Left renal cortex interstitium (tissue), 4 donors: ENCODE data around the gene EPB41L4B. TPM values are rescaled to one million over a fixed set of nuclear protein-coding genes. Genes with fewer than 3 reads are reported as not detected.
"Not testable (repeated sequence)": the region's sequence is repeated elsewhere in the genome, so short reads cannot be mapped to it uniquely, and the experiment has no call there.

Source experiments
- DNase-seq, 4 donors: peaks; one replicate each; pipeline ENCODE4 v3.0.0-alpha.2; 2013; ENCODE audit warnings: low read depth in 4 of 4, low spot score in 2 of 4, missing footprints in 1 of 4
- polyA plus RNA-seq, 4 donors: library from polyadenylated mRNA; unstranded; fragments of 120-200 nt; gene quantifications; one replicate each; pipeline ENCODE4 v1.2.1, GENCODE V29; 2013; ENCODE audit not compliant: insufficient read length in 4 of 4

EPB41L4B gene
- polyA plus RNA-seq, result 10 to 100 TPM; 11.8 to 20.0 (median 14.9) TPM

DNA sequence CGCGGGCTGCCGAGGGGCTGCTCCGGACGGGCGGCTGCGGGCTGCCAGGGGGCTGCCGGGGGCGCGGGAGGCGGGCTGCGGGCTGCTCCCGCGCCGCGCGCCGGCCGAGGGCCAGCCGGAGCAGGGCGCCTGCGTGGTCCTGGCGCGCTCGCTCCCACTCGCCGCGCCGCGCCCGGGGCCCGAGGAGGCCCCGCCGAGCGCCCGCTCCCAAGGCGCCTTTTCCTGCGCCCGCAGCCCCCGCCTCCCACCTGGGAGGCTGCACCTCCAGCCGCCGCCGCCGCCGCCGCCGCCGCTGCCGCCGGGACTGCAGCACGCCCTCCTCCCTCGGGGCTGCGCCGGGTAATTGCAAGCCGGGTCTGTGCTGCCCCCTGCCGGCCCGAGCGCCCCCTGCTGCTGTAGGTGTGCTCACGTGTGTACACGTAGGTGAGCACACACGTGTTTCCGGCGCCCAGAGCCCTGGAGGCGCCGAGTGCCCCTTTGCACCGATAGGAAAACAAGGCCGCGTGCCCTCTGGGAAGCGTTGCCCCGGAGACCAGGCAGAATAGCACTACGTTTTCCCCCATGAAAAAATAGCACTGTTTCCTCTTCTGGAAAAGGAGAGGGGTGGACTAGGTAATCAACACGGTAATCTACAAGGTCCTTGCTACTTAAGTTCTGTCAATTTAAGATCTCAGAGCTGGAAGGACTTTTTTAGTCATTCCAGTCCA is at the start of gene EPB41L4B:
Gene EPB41L4B, minus strand, starts transcription at position 318 of the 707 bp plus-strand sequence. CDS start 613 bp downstream, outside the sequence.
- DNase-seq, result peak in 1 of 4 donors; percentile 70

DNA sequence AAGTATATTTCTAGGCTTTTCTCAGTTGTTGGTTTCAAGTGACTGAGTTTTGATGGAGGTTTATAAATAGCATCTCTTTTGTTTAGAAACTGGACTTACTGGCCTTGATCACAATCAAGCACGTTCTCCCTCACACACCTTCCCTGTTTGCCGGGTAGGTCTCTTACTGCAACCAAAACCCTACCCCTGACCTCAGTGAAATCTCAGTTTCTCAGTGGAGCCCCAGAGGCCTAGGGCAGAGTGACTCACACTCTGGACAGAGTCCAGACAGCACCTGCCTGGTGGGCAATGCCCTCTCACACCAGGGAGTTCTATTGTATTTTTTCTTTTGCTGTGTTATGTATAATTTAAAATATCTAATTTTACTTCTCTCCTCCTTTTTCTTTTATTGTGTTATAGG is 48.4 kb upstream of the EPB41L4B start:
- DNase-seq, result no peak

DNA sequence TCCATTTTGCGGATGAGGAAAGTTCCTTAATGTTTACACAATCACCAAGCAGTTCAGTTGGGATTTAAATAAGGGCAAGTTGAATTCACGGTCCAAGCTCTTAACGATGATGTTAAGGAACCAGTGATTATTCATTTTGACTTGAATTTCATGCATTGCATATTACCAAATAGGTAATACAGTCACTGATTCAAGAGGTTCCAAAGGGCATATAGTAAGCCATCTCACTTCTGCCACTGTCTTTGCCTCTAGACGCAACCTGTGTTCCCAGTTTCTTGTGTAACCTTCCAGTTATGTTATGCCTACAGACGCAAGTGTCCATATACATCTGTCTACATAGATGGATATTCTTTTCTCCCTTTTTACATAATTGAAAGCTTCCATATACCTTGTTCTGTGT is 39.9 kb upstream of the EPB41L4B start:
- no peak for DNase-seq

DNA sequence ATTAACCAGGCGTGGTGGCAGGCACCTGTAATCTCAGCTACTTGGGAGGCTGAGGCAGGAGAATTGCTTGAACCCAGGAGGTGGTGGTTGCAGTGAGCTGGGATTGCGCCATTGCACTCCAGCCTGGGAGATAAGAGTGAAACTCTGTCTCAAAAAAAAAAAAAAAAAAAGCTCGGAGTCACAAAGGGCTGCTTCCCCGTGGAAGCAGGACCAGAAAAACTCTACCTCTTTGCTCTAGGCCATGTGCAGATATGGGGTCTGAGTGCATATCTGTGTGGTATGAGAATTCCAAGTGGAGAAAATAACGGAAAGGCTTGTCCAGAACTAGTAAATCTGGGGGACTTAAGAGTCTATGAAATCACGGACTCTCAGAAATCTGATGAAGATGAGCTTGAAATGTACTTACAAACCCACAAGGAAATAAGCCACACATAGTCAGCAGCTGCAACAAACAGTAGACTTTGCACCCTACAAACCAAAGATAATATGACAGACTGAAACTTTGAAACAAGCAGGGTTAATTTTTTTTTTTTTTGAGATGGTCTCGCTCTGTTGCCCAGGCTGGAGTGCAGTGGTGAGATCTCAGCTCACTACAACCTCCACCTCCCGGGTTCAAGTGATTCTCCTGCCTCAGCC is 38.2 kb upstream of the EPB41L4B start:
- not testable (repeated sequence) for DNase-seq

DNA sequence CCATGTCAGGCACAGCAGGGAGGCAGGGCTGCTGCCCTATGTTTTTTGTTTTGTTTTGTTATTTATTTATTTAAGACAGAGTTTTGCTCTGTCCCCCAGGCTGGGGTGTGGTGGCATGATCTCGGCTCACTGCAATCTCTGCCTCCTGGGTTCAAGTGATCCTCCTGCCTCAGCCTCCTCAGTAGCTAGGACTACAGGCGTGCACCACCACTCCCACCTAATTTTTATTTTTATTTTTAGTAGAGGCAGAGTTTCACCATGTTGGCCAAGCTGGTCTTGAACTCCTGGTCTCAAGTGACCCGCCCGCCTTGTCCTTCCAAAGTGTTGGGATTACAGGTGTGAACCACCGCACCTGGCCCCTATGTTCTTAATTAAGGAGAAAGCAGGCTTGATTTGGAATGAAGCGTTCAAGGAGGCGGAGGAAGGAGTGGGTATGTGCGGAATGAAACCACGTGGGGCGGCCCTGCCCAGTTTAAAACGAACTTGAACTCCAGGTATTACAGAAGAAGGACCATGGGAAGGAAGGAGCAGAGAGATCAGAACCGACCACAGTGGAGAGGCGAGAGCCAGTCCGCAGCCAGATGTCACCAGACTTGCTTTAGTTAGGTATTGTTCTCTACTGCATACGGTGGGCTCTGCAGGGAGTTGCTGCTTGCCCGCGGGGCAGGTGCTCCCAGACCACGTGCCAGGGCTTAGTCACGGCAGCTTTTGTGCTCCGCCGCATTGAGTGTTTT is 34.9 kb upstream of the EPB41L4B start:
- no peak for DNase-seq

DNA sequence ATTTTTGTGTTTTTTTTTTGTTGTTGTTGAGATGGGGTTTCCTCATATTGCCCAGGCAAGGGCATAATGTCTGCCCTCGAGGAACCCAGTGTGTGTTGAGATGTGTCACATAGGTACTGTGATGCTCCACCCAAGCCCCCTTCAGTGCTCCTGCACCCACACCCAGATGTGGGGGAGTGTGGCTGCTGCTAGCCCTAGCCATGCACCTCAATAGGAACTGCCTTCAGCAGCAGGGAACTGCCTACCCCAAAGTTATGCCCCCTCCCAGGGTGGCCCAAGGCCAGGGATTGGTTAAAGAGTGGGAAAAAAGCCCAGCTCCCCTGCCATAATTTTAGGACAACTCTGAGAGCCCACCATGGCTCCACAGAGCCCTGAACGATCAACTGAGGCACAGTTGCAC is 33.3 kb upstream of the EPB41L4B start:
- no peak for DNase-seq

DNA sequence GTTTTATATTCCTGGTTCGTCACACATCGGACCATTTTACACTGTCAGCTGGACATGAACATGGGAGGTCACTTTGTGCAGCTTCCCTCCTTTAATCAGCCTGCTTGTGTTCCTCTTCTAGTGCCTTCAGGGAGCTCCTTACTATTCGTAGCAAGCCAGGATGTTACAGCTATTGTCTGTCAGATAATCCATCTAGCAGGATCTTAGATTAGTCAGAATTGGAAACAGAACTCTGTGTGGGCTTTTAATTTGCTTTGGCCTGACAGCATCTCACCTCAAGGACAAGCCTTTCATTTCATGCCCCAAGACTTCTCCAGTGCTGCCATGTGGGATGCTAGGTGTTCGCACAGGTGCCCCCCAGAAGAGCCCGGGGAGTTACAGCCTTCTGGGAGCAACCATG is 30.2 kb upstream of the EPB41L4B start:
- DNase-seq, result no peak

DNA sequence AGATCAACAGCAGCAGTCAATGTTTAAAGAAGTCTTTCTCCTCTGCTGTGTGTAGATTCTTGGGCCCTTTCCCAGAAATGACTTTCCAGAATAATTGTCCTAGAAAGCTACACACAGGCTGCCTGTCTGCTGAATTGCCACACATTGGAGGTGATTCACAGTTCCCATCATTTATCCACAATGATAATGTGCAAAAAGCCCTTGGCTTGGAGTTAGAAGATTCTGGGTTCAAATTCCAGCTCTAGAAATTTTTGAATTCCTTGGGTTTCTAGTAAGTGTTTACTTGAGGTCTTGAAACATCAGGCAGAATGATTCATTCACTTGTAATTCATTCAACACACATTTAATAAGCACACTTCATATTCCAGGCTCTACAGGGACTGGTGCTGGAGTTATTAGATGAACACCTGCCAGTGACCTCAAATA is 28.6 kb upstream of the EPB41L4B start:
- no peak for DNase-seq

DNA sequence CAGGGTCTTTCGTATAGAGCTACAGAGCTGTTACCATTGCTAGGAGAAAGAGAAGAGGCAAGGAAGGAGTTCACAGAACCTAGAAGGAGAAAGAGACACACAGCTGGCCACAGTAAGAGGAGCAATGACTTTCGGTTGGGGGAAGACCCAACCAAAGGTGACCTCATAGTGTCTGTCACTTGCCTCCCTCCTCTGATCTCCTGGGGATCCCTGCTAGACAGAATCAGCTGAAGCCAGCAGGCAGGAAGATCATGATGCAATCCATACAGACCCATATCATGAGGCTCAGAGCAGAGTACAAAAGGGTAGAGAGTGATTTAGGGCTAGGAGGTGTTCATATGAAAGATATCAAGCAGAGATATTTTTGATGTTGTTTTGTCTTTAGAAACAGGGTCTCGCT is 26.0 kb upstream of the EPB41L4B start:
- no peak for DNase-seq

DNA sequence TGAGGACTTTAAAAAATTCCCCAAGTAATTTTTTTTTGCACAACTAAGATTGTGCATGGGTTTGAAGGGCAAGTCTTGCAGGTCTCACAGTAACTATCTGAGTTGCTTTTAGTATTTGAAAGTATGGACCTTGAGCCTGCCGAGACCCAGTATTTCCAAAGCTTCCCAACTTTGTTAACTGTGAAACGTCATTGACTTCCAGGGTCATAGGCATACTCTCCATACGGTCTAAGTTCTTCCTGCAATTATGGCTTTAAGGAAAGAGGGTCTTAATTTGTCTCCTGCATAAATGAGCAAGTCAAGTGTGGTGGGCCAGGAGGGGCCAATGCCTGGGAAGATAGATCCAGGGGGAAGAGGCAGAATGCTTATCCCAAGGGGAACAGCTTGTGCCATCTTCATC is 24.0 kb upstream of the EPB41L4B start:
- DNase-seq, result no peak

DNA sequence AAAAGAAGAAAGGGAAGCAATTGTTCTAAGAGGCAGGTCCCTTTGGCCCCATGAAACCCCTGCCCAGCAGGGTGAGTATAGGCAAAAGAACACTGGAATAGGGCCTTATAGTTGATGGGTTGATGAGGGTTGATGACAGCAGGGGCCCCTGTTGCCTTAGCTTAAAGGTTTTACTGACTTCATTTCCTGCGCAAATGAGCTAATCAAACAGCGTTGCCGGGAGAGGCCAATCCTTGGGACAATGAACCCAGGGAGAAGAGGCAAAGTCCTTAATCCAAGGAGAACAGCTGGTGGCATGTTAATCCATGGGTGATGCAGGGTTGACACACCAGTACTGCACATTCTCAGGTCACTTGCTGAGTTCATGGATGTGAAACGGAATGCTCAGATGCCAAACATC is 22.0 kb upstream of the EPB41L4B start:
- DNase-seq, result no peak

DNA sequence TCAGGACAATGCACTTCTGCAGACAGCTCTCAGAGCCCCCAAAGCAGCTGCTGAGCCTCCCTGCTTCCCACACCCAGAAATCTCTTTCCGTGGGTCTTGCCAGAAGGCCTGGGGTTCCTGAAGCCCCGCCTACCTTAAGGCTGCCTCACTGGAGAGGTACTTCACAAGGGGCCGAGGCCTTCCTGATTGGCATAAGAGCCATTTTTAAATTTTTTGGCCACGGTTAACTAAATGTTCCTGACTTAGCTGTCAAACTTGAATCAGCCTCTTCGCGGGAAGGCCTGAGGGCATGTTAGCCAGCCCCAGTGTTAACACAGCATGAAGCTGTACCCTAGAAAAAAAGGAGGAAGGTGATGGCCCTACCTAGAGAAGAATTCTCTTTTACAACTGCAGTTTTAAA is 20.7 kb upstream of the EPB41L4B start:
- no peak for DNase-seq

DNA sequence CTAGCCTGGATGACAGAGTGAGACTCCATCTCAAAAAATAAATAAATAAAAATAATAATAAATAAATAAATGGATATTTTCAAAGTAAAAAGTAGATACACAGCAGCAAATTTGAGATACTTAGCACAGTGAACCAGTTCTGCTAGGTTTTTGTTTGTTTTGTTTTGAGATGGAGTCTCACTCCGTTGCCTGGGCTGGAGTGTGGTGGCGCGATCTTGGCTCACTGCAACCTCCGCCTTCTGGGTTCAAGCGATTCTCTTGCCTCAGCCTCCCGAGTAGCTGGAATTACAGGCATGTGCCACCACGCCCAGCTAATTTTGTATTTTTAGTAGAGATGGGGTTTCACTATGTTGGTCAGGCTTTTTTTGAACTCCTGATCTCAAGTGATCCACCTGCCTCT is 20.1 kb upstream of the EPB41L4B start:
- DNase-seq, result not testable (repeated sequence)

DNA sequence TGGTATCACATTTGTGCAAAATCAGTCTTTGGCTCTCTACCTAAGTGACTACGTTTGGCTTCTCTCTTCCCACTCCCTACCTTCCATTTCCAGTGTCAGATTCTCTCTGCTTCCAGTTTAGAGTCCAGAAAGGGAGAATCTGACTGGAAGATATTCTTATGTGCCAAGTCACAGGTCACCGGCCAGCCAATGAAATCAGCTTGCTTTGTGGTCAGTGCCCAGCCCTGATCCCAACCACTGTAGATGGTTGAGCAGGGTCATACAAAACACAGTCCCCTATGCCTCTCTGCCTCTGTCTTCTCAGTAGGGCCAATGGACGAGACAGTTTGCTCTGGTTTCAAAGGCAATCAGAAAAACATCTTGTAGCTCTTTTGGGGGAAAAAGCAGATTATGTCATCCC is 15.6 kb upstream of the EPB41L4B start:
- DNase-seq, result no peak

DNA sequence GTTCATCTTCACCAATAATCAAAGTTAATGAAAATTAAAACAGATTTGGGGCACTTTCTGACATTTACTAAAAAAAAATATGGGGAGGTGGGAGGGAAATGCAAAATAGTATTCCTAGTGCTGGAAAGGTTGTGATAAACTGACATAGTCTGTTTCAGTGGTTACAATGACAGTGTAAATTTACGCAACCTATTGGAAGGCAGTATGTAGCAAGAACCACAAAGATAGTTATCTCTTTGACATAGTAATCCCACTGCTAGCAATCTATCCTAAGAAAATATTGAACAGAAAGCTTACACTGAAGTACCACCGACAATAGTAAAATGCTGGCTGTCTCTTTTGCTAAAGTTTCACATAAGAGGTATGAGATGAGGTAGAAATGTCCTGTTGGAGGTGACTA is 15.1 kb upstream of the EPB41L4B start:
- no peak for DNase-seq

DNA sequence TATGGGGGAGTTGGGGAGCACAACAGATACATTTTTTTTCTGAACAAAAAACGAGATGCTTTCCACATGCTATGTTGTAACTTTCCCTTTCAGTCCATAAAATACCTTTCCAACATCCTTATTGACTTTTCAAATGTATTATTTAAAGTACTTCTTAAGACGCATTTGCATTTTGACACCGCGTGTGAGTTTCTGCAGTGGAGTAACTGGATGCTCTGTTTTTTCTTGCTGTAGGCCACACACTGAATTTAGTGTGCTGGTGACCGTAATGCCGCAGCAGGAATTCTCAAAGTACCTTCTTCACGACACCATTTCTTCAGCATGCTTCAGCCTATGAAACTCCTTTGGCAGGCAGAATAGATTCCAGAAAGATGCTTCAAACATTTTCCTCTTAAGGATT is 14.3 kb upstream of the EPB41L4B start:
- no peak for DNase-seq

DNA sequence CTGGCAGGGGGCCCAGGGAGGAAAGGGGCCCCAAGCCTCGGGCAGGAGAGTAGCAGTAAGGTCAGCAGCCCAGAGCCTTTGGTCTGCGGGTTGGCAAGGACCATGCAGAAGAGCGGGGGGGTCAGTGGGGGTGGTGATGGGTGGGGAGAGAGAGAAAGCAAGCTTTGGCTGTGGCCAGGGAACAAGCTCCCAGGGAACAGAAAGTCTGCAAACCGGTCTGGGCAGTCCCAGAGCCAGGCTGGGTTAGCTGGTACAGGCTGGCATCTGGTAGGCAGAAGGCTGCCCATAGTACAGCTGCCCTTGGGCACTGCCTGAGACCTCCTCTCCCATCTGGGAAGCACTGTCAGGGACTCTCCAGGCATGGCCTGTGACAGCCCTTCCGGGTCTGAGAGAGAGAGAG is 10.5 kb upstream of the EPB41L4B start:
- no peak for DNase-seq

DNA sequence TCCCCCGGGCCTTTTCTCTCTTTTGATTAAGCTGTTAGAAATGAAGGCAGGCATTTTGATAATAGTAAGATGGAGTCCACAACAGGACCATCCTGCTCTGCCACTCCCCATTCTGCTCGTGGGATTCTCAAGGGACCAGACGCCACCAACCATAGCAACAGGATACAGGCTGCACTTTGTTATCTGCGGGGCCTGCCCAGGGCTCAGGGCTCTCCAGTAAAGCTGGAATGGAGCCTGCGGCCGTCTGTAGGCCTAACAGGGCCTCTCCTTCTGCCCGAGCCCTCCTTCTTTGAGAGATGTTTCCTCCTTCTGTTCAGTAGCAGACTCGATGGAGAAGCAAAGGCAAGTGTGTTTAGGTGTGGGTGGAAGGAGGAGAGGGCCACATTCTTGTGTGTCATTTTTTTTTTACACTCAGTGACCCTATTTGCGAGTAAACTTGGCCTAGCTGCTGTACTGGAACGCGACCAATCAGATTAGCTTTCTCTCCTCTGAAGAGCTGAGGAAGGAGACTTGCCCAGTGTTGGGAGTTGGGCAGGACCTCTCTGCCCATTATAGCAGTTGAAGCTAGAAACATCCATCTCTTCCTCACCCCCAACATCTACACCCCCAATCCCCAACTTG is 8.9 kb upstream of the EPB41L4B start:
- DNase-seq, result no peak

DNA sequence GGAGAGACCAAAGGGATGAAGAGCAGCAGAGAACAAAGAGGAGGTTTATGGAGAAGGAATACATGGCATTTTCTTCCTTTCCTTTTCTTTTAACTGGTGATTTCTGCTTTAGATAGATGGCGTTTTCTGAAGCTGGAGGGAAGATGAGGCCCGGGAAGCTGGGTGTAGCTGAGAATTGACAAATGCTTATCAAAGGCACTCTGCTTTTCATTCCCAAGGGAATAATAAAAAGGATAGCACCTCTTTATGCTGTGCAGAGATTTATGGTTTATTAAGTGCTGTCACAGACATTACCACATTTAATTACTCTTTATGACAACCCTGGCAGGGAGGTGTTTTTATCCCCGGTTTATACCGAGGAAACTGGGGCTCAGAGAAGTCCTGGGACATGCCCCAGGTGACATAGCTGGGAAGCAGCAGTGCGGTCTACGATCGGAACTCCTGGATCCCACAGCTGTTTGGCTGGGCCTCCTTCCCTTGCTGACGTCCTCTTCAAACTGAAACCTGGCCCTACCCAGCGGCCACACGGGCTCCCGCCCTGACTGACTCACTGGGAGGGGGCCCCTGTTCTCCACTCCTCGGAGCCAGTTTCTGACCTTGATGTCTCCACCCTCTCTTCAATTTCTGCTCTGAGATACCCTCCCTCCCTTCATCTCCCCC is 8.2 kb upstream of the EPB41L4B start:
- DNase-seq, result no peak

DNA sequence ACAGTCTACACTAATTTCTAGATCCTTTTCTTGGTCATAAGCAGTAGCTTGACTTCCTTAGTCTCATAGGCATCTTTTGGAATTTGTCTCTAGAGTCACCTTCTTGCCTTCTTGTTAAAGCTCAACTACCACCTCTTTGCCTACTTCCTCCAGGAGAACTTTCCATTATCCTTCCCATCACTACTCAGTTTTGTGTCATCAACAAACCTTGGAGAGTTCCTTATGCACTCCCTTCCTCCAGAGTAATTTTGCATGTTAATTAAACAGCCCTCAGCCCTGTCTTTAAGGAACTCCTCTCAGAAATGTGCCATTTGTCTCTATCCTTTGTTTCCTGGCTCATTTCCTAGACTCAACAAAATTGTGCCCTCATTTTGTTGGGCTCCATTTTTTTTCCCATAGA is 4.2 kb upstream of the EPB41L4B start:
- DNase-seq, result no peak

DNA sequence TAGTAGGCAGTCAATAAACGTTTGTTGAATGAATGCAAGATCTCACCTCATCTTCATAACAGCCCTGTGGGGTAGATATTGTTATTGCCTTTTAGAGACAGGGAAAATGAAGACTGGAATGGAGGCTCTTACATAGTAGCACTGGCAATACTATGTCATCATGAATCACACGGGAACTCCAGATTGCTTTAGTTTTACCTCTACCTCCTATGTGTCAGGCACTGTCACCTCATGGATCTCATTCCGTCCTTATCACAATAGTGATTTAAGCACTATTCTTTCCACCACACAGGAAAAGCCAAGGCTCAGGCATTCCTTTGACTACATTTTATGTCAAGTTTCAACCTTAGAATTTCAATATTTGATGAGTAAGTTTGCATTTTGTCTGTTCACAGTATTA is 2.9 kb upstream of the EPB41L4B start:
- no peak for DNase-seq
